ENCODE data around the gene CCDC184.
"Not testable (repeated sequence)": the region's sequence is repeated elsewhere in the genome, so short reads cannot be mapped to it uniquely, and the experiment has no call there.

Gene CCDC184

GRCh38 chr12:48199774-48200221 lies 16.4 kb downstream of the CCDC184 start:
- H3K27ac ChIP-seq, result peak overlapping the region in 6 of 21 experiments; percentile 11 to 97 (median 96)
- no peak overlapping the region for H3K4me3 ChIP-seq

GRCh38 chr12:48201091-48201490 lies 17.6 kb downstream of the CCDC184 start:
- Histone ChIP-seq H3K27ac (no peak overlapping the region), H3K4me3 (no peak overlapping the region)

- Histone ChIP-seq H3K4me3 (no peak overlapping the region), H3K27ac (no peak overlapping the region)
Measured at GRCh38 chr12:48201516-48201915, 18.1 kb downstream of the CCDC184 start.

- Histone ChIP-seq H3K4me3 (no peak overlapping the region), H3K27ac (no peak overlapping the region)
Measured at GRCh38 chr12:48202766-48203165, 19.3 kb downstream of the CCDC184 start.

- H3K27ac ChIP-seq, result no peak within 1 kb of the TSS
- H3K4me3 ChIP-seq, result no peak within 1 kb of the TSS
Measured at GRCh38 chr12:48203192-48203591, 19.7 kb downstream of the CCDC184 start, which contains the start of gene OR10AD1. TSS of gene OR10AD1 (minus strand) at chr12:48203292. CDS start at chr12:48203292, 0 bp downstream.

- not testable (repeated sequence) for H3K27ac ChIP-seq, H3K4me3 ChIP-seq
Measured at GRCh38 chr12:48209495-48209894, 26.1 kb downstream of the CCDC184 start.

GRCh38 chr12:48216785-48217184 lies 33.3 kb downstream of the CCDC184 start:
- no peak overlapping the region for H3K27ac ChIP-seq
- H3K4me3 ChIP-seq, result no peak overlapping the region

- no peak overlapping the region for H3K27ac ChIP-seq
Measured at GRCh38 chr12:48219631-48220030, 36.2 kb downstream of the CCDC184 start.

GRCh38 chr12:48220701-48221100 lies 37.3 kb downstream of the CCDC184 start:
- H3K27ac ChIP-seq, result no peak overlapping the region
- H3K4me3 ChIP-seq, result no peak overlapping the region

More at GRCh38 chr12:48219631-48220030, 36.2 kb downstream of the CCDC184 start:
- no peak overlapping the region for H3K4me3 ChIP-seq

GRCh38 chr12:48221645-48222044 lies 38.2 kb downstream of the CCDC184 start:
- Histone ChIP-seq H3K4me3 (no peak overlapping the region), H3K27ac (no peak overlapping the region)

GRCh38 chr12:48224533-48224932 lies 41.1 kb downstream of the CCDC184 start:
- H3K27ac ChIP-seq, result not testable (repeated sequence)

GRCh38 chr12:48231169-48231958 lies 47.9 kb downstream of the CCDC184 start:
- not testable (repeated sequence) for H3K4me3 ChIP-seq, H3K27ac ChIP-seq

More at GRCh38 chr12:48224533-48224932, 41.1 kb downstream of the CCDC184 start:
- H3K4me3 ChIP-seq, result not testable (repeated sequence)
